Astrocyte of the spinal cord (primary cell): ENCODE data around the gene BYSL.

Experiments used
- DNase-seq: peaks from one replicate; pipeline ENCODE4 v3.0.0; 2011; ENCODE audit warnings: low read depth, low spot score
- H3K4me3 ChIP-seq: 2 replicates; pipeline ENCODE4 v1.5.1; 2011; ENCODE audit warnings: low read depth, mild to moderate bottlenecking, low read length, moderate library complexity
- CTCF ChIP-seq: IDR thresholded peaks from 2 replicates; pipeline ENCODE4 v1.5.1; 2012; ENCODE audit warnings: low read depth, mild to moderate bottlenecking, low read length, inconsistent platforms
- in situ Hi-C: cut with HindIII; loops from 2 replicates; pipeline ENCODE4 v1.10.0; 2017; ENCODE audit warnings: low sequenced_read_pairs

The BYSL gene

GRCh38 chr6:41914343-41914742, 7.0 kb upstream of the BYSL start:
- no peak overlapping the region for H3K4me3 ChIP-seq
- no peak for TF ChIP-seq CTCF
- no peak for DNase-seq
- in situ Hi-C loops: no loop called here

DNA sequence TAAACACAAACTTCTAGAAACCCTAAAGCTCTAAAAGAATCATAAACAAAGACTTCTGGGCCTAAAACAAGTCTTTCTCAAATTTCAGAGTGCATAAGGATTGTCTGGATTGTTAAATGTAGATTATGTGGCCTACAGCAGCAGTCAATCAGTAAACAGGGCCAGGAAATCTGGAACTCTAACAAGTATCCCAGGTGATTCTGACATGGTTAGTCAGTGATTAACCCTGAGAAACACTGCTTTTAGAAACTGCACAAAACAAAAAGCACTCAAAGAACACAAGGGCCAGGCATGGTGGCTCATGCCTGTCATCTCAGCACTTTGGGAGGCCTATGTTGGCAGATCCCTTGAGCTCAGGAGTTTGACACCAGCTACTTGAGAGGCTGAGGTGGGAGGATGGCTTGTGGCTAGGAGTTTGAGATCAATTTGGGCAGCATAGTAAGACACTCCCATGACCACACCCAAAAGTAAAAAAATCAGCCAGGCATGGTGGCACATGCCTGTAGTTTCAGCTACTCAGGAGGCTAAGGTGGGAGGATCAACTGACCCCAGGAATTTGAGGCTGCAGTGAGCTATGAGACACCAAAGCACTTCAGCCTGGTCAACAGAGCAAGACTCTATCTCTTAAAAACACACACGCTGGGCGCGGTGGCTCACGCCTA, 6.3 kb upstream of the BYSL start:
- in situ Hi-C loops: no loop called here
- DNase-seq: no peak
- no peak for TF ChIP-seq CTCF
- H3K4me3 ChIP-seq: no peak overlapping the region

DNA sequence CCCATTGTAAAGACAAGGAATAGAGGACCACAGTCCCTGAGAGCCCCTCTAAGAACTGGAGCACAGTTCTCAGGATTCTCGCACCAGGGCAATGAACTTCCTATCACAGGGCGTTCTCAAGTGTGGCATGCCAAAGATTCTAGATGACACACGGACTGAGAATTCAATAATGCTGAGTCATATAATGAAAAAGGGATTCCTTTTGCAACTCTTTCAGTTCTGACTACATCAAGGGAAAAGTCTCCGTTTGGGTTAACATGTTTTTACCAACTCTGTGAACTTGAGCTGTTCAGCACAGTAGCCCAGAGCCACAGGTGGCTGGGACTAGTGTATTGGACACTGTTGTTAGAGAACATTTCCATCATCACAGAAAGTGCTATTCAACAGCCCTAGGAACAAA, 3.8 kb upstream of the BYSL start:
- no peak overlapping the region for H3K4me3 ChIP-seq
- no peak for TF ChIP-seq CTCF
- in situ Hi-C loops: no loop called here
- DNase-seq: peak; percentile 94

GRCh38 chr6:41921712-41921998, 356 bp downstream of the BYSL start:
- no peak for TF ChIP-seq CTCF
- H3K4me3 ChIP-seq: peak overlapping the region; percentile 97
- in situ Hi-C loops: no loop called here
- no peak for DNase-seq

- in situ Hi-C loops: no loop called here
- no peak for TF ChIP-seq CTCF
- H3K4me3 ChIP-seq: peak overlapping the region; percentile 97
- no peak for DNase-seq
Observed at GRCh38 chr6:41922154-41922553, 855 bp downstream of the BYSL start.

DNA sequence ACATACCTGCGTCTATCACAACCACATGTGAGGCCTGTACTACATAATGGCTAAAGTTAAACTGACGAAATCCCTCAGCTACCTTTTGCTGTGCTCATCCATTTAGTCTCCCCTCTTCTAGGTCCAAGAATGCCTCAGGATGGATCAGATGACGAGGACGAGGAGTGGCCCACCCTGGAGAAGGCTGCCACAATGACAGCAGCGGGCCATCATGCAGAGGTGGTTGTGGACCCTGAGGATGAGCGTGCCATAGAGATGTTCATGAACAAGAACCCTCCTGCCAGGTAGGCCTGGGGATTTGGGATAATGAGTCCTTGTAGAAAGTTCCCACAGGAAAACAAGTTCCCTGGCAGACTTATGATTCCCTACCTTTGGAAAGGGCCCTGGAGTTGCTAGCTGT, 6.0 kb downstream of the BYSL start:
- DNase-seq: no peak
- TF ChIP-seq CTCF: no peak
- in situ Hi-C loops: no loop called here
- H3K4me3 ChIP-seq: no peak overlapping the region

- DNase-seq: no peak
- in situ Hi-C loops: no loop called here
- TF ChIP-seq CTCF: no peak
- H3K4me3 ChIP-seq: no peak overlapping the region
Observed at GRCh38 chr6:41929924-41930323, 8.6 kb downstream of the BYSL start.
